Ovary (tissue), 9 donors: ENCODE measurements around the gene SNX24. TPM values are rescaled to one million over a fixed set of nuclear protein-coding genes. Genes with fewer than 3 reads are reported as not detected.
"Not testable (repeated sequence)": the region's sequence is repeated elsewhere in the genome, so short reads cannot be mapped to it uniquely, and the experiment has no call there.

Source experiments
- DNase-seq, 5 donors: peaks; one replicate each; pipeline ENCODE4 v3.0.0-alpha.2; 2019 to 2020
- H3K27ac ChIP-seq, 2 donors: fragments of 200-600 bp; one replicate each; pipeline versions ENCODE4 v1.5.1 to v1.8.0; 2019 to 2022
- H3K27me3 ChIP-seq: fragments of 200-600 bp; one replicate; pipeline ENCODE4 v1.8.0; 2022
- H3K36me3 ChIP-seq: fragments of 200-600 bp; sonication (generic); one replicate; pipeline ENCODE4 v1.5.1; 2019
- H3K4me1 ChIP-seq: one replicate; pipeline ENCODE4 v1.8.1; 2013; ENCODE audit warnings: mild to moderate bottlenecking, moderate library complexity; ENCODE audit not compliant: insufficient read depth
- H3K4me3 ChIP-seq: fragments of 200-600 bp; sonication (generic); one replicate; pipeline ENCODE4 v1.5.1; 2017
- H3K9me3 ChIP-seq, 2 donors: fragments of 200-600 bp in 1 of 2; sonication (generic) in 1 of 2; one replicate each; pipeline versions ENCODE4 v1.5.1 to v1.8.1; 2013 to 2019; ENCODE audit warnings: mild to moderate bottlenecking in 1 of 2, moderate library complexity in 1 of 2
- CTCF ChIP-seq, 3 donors: fragments of 450-650 bp in 2 of 3; fragments of 200-600 bp in 1 of 3; IDR thresholded peaks; one replicate each; pipeline versions ENCODE4 v1.5.1 to v1.8.0; 2016 to 2022; ENCODE audit warnings: antibody characterized with exemption in 3 of 3, mild to moderate bottlenecking in 1 of 3
- EP300 ChIP-seq: sonication (generic); formaldehyde crosslinking; IDR thresholded peaks from one replicate; pipeline ENCODE4 v1.6.1; 2017; ENCODE audit warnings: antibody characterized with exemption
- POLR2A ChIP-seq: fragments of 450-650 bp; IDR thresholded peaks from one replicate; pipeline ENCODE4 v1.6.1; 2017; ENCODE audit warnings: antibody characterized with exemption, mild to moderate bottlenecking, moderate library complexity
- WGBS, 3 donors: extraction: QIAGEN DNeasy Blood & Tissue Kit in 1 of 3; methylation state at CpG; one replicate each; pipeline versions ENCODE4 v1.1.5 to v1.1.7; 2013 to 2017; 5-methylcytosine and 5-hydroxymethylcytosine counted together
- intact Hi-C, 4 donors: fragments of 100-400 bp; cut with DNase I; formaldehyde crosslinking; loops; one replicate each; pipeline versions ENCODE4 v1.11.0 to v1.15.1; 2022 to 2023
- polyA plus RNA-seq, 2 donors: library from polyadenylated mRNA; stranded (reverse); fragments of 200-250 nt in 1 of 2; fragments of 350-450 nt in 1 of 2; fragmentation: Illumina TruSeq in 1 of 2; extraction: RNeasy Lipid Tissue Mini Kit (QIAGEN cat#74804) in 1 of 2; gene quantifications; one replicate each; pipeline ENCODE4 v1.2.3, GENCODE V29; 2013 to 2014
- total RNA-seq, 7 donors: library from RNA; depleted of rRNA in 2 of 7; stranded (reverse); fragments of >200 nt in 2 of 7; fragmentation: NEBNext Ultra II Directional in 3 of 7; extraction: Animal tissue kit (Norgen Biotek cat#: 25700) in 3 of 7; gene quantifications; one replicate each; pipeline versions ENCODE4 v1.1.0 to v1.2.4, GENCODE V29; 2016 to 2023
- donor health status: DM: no; HTN: no; CAD: no; lungs with moderate emphysema.
- donor health status: DM: no; HTN: no; CAD: no.
- donor health status: Bipolar disorder and iron deficiency.
- donor health status: DM: yes; HTN: yes; CAD: no.
- donor health status: DM: no; HTN: no; CAD: no.
- donor health status: DM: yes; HTN: yes; CAD: no.

Gene SNX24
- total and polyA plus RNA-seq, 9 donors = 4.1 to 19.1 (median 9.0) TPM

- H3K27me3 ChIP-seq = no peaks in the 10 kb centered on the region
- no peak overlapping the region for H3K27ac ChIP-seq
- DNase-seq = no peak
- intact Hi-C loops = no loop called here
- no peaks in the 10 kb centered on the region for H3K9me3 ChIP-seq
- no peaks in the 10 kb centered on the region for H3K36me3 ChIP-seq
- H3K4me3 ChIP-seq = no peak overlapping the region
- whole genome bisulfite sequencing, 3 donors = 86 to 94% (median 94%) methylated on average over 5 of the region's 5 CpGs
- H3K4me1 ChIP-seq = no peaks in the 10 kb centered on the region
- TF ChIP-seq EP300 (no peak), CTCF (IDR thresholded peaks at IDR 0.05) (no peak), POLR2A (no peak)
Observed at GRCh38 chr5:122909470-122910100, 64.2 kb downstream of the SNX24 start.

GRCh38 chr5:122913436-122913835 is 68.0 kb downstream of the SNX24 start:
- 97 to 98% (median 97%) methylated on average over 7 to 20 of the region's 20 CpGs for WGBS, 3 donors
- H3K4me1 ChIP-seq, intact Hi-C loops, DNase-seq, H3K27ac ChIP-seq, H3K9me3 ChIP-seq, H3K4me3 ChIP-seq, H3K36me3 ChIP-seq, H3K27me3 ChIP-seq: not testable (repeated sequence)

- H3K4me3 ChIP-seq = no peak overlapping the region
- H3K4me1 ChIP-seq = no peaks in the 10 kb centered on the region
- no peak for DNase-seq
- intact Hi-C loops = no loop called here
- TF ChIP-seq POLR2A = no peak
- TF ChIP-seq CTCF (IDR thresholded peaks at IDR 0.05) = no peak
- no peak for TF ChIP-seq EP300
- WGBS, 3 donors = 35 to 55% (median 47%) methylated on average over 5 of the region's 5 CpGs
- H3K27ac ChIP-seq = no peak overlapping the region
- no peaks in the 10 kb centered on the region for H3K27me3 ChIP-seq
- H3K36me3 ChIP-seq = no peaks in the 10 kb centered on the region
- H3K9me3 ChIP-seq = no peaks in the 10 kb centered on the region
Observed at GRCh38 chr5:122915717-122916461, 70.5 kb downstream of the SNX24 start.

- no peak for DNase-seq
- H3K36me3 ChIP-seq = no peaks in the 10 kb centered on the region
- WGBS, 3 donors = 93 to 100% (median 100%) methylated on average over 1 of the region's 1 CpG
- no peaks in the 10 kb centered on the region for H3K4me1 ChIP-seq
- no peaks in the 10 kb centered on the region for H3K27me3 ChIP-seq
- H3K27ac ChIP-seq = no peak overlapping the region
- no peak overlapping the region for H3K4me3 ChIP-seq
- TF ChIP-seq CTCF (IDR thresholded peaks at IDR 0.05) = no peak
- TF ChIP-seq EP300 = no peak
- no peak for TF ChIP-seq POLR2A
- no peaks in the 10 kb centered on the region for H3K9me3 ChIP-seq
- intact Hi-C loops = no loop called here
Observed at GRCh38 chr5:122916490-122916889, 71.1 kb downstream of the SNX24 start.

GRCh38 chr5:122919969-122920368 is 74.6 kb downstream of the SNX24 start:
- H3K27ac ChIP-seq = no peak overlapping the region
- H3K27me3 ChIP-seq = no peaks in the 10 kb centered on the region
- H3K36me3 ChIP-seq = no peaks in the 10 kb centered on the region
- DNase-seq = no peak
- TF ChIP-seq POLR2A (no peak), CTCF (IDR thresholded peaks at IDR 0.05) (no peak)
- intact Hi-C loops = no loop called here
- no peaks in the 10 kb centered on the region for H3K9me3 ChIP-seq
- H3K4me3 ChIP-seq = no peak overlapping the region
- H3K4me1 ChIP-seq = no peaks in the 10 kb centered on the region
- 72 to 88% (median 82%) methylated on average over 1 of the region's 1 CpG for WGBS, 3 donors
